ENCODE data around the gene MOK. TPM values are rescaled to one million over a fixed set of nuclear protein-coding genes. Genes with fewer than 3 reads are reported as not detected.

Gene MOK
- total RNA-seq, 3 donors from 2014 or later, result 13.0 to 29.0 (median 23.9) TPM

DNA sequence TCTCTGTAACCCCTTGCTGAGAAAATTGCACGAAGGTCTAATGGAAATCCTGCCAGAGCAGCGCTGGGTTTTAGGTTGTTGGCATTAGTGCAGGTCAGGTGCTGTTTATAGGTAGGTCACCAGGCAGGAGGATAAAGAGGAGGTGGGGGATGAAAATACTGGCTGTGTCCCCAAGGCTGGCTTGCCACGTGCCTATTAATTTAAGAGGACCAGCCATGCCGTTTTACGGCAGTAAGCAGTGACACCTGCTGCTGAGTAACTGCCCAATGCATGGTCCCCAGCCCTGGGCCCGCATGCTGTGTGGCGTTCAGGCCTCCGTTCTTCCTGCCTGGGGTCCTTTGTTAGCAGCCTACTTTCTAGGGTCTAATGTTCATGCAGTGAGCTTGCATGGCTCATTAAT is 98.0 kb downstream of the MOK start:
- DNase-seq (ENCODE audit: low spot score in 2 of 2), result no peak
- Histone ChIP-seq H3K9me3 (no peaks in the 10 kb centered on the region), H3K36me3 (no peaks in the 10 kb centered on the region), H3K27me3 (no peaks in the 10 kb centered on the region), H3K4me3 (no peak overlapping the region), H3K27ac (no peak overlapping the region), H3K4me1 (no peaks in the 10 kb centered on the region)
- intact Hi-C loops (cut with DNase I; ENCODE audit: low total_unique reads), result no loop called here
- TF ChIP-seq POLR2A (IDR thresholded peaks at IDR 0.05) (no peak), POLR2AphosphoS5 (IDR thresholded peaks at IDR 0.05) (no peak)
- TF ChIP-seq, protein P1, sequence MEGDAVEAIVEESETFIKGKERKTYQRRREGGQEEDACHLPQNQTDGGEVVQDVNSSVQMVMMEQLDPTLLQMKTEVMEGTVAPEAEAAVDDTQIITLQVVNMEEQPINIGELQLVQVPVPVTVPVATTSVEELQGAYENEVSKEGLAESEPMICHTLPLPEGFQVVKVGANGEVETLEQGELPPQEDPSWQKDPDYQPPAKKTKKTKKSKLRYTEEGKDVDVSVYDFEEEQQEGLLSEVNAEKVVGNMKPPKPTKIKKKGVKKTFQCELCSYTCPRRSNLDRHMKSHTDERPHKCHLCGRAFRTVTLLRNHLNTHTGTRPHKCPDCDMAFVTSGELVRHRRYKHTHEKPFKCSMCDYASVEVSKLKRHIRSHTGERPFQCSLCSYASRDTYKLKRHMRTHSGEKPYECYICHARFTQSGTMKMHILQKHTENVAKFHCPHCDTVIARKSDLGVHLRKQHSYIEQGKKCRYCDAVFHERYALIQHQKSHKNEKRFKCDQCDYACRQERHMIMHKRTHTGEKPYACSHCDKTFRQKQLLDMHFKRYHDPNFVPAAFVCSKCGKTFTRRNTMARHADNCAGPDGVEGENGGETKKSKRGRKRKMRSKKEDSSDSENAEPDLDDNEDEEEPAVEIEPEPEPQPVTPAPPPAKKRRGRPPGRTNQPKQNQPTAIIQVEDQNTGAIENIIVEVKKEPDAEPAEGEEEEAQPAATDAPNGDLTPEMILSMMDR (IDR thresholded peaks at IDR 0.05), result no peak

DNA sequence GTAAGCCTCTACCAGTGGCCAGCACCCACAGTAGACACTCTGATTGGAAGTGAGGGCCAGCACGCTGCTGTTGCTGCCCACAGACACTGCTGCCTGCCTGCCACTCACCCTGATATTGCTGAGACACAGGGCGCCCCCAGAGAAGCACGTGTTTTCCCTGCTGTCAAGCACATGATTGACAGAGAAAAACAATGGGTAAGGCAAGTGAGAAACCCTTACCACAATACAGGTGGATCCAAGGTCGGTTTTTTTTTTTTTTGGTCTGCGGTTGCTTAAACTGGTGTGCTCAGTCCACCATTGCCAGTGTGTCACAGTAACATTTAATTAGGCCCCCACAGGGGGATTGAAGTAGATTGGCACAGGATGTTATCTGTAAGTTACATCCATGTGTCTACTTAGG is 99.4 kb downstream of the MOK start:
- Histone ChIP-seq H3K27ac (no peak overlapping the region), H3K27me3 (no peaks in the 10 kb centered on the region), H3K36me3 (no peaks in the 10 kb centered on the region), H3K4me3 (no peak overlapping the region), H3K9me3 (no peaks in the 10 kb centered on the region), H3K4me1 (no peaks in the 10 kb centered on the region)
- intact Hi-C loops (cut with DNase I; ENCODE audit: low total_unique reads), result no loop called here
- no peak for DNase-seq (ENCODE audit: low spot score in 2 of 2)
- TF ChIP-seq POLR2A (IDR thresholded peaks at IDR 0.05), result no peak
- TF ChIP-seq, protein P1 (IDR thresholded peaks at IDR 0.05), result no peak
- TF ChIP-seq POLR2AphosphoS5 (IDR thresholded peaks at IDR 0.05), result no peak

DNA sequence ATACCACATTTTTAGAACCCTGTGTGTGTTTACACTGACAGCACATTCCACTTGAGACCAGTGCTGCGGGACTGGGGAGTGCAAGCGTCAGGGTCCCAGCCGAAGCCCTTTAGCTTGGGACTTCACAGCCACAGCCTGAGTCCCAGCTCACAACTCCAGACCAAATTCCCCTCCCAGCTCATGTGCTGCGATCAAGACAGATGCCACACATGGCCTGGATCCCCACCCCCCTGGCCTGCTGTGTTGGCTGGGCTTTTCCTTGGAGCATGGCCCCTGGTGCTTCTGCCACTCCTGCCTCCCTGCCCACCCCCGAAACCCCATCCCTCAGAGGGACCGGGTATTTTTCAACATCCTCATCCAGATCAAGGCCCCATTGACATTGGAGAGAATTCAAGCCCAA is 101.6 kb downstream of the MOK start:
- intact Hi-C loops (cut with DNase I; ENCODE audit: low total_unique reads), result no loop called here
- H3K9me3 ChIP-seq, result no peaks in the 10 kb centered on the region
- DNase-seq (ENCODE audit: low spot score in 2 of 2), result no peak
- H3K27ac ChIP-seq, result no peak overlapping the region
- H3K36me3 ChIP-seq, result no peaks in the 10 kb centered on the region
- TF ChIP-seq POLR2AphosphoS5 (IDR thresholded peaks at IDR 0.05) (no peak), POLR2A (IDR thresholded peaks at IDR 0.05) (no peak)
- TF ChIP-seq, protein P1 (IDR thresholded peaks at IDR 0.05), result no peak
- H3K4me1 ChIP-seq, result no peaks in the 10 kb centered on the region
- no peak overlapping the region for H3K4me3 ChIP-seq
- no peaks in the 10 kb centered on the region for H3K27me3 ChIP-seq

DNA sequence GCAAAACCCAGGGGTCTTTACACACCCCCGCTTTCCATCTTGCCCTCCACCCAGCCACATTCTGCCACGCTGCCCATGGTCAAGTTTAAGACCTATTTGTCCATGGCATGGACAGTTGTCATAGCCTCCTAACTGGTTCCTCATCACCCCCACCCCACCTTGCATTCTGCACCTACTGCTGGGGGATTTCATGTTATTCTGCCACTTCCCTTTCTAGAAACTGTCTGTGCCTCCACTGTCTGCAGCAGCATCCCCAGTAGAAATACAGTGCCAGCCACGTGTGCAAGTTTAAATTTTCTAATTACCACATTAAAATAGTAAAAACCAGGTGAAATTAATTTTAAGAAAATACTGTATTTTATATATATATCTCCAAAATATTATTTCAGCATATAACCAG is 102.0 kb downstream of the MOK start:
- no peaks in the 10 kb centered on the region for H3K27me3 ChIP-seq
- TF ChIP-seq, protein P1 (IDR thresholded peaks at IDR 0.05), result no peak
- TF ChIP-seq POLR2A (IDR thresholded peaks at IDR 0.05) (no peak), POLR2AphosphoS5 (IDR thresholded peaks at IDR 0.05) (no peak)
- no peaks in the 10 kb centered on the region for H3K4me1 ChIP-seq
- intact Hi-C loops (cut with DNase I; ENCODE audit: low total_unique reads), result no loop called here
- no peaks in the 10 kb centered on the region for H3K36me3 ChIP-seq
- no peaks in the 10 kb centered on the region for H3K9me3 ChIP-seq
- H3K27ac ChIP-seq, result no peak overlapping the region
- DNase-seq (ENCODE audit: low spot score in 2 of 2), result no peak
- H3K4me3 ChIP-seq, result no peak overlapping the region

DNA sequence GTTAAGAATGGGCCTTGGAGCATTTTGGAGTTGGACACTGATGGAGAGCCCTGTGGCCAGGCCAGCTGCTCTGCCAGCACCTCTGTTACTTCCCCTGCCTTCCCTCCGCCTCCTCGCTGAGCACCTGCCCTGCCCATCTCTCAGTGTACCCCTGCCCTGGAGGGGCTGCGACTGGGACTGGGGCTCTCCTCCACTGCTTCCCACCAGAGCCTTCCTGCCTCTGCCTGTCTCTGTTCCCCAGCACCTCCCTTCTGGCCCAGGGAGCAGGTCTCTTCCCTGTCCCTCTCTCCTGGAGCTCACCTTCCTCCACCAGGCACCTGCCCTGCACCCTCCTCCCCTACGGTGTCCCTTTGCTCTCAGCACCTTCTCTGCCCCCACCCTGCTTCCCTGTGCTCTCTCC is 103.2 kb downstream of the MOK start:
- DNase-seq (ENCODE audit: low spot score in 2 of 2), result no peak
- Histone ChIP-seq H3K36me3 (no peaks in the 10 kb centered on the region), H3K27ac (no peak overlapping the region), H3K27me3 (no peaks in the 10 kb centered on the region), H3K9me3 (no peaks in the 10 kb centered on the region), H3K4me1 (no peaks in the 10 kb centered on the region), H3K4me3 (no peak overlapping the region)
- TF ChIP-seq, protein P1 (IDR thresholded peaks at IDR 0.05), result no peak
- no peak for TF ChIP-seq POLR2A (IDR thresholded peaks at IDR 0.05)
- TF ChIP-seq POLR2AphosphoS5 (IDR thresholded peaks at IDR 0.05), result no peak
- intact Hi-C loops (cut with DNase I; ENCODE audit: low total_unique reads), result no loop called here

All from breast epithelium (tissue), 4 donors.